HCT116 (cell line): ENCODE measurements around the gene COL20A1.

Experiments
- ELF1 ChIP-seq: IDR thresholded peaks from 2 replicates; pipeline ENCODE4 v1.6.1; 2012; ENCODE audit warnings: low read depth, borderline replicate concordance
- EZH2 ChIP-seq: fragments of 200-600 bp; sonication (generic); IDR thresholded peaks from 2 replicates; pipeline ENCODE4 v1.6.1; 2017; ENCODE audit warnings: antibody characterized with exemption, mixed run types
- POLR2AphosphoS5 ChIP-seq: IDR thresholded peaks from 2 replicates; pipeline ENCODE4 v1.6.1; 2011; ENCODE audit warnings: mild to moderate bottlenecking, low read depth, low read length, moderate library complexity
- SP1 ChIP-seq: IDR thresholded peaks from 2 replicates; pipeline ENCODE4 v1.6.1; 2012; ENCODE audit warnings: low read depth
- TF ChIP-seq, protein P1 (sequence below), 3 experiments: fragments of 200-600 bp in 1 of 3; sonication (generic) in 1 of 3; IDR thresholded peaks in 2 of 3; conservative IDR thresholded peaks in 1 of 3; 2 replicates each; pipeline ENCODE4 v1.5.1; 2012 to 2017; ENCODE audit warnings: low read depth in 2 of 3, low read length in 2 of 3, antibody characterized with exemption in 1 of 3, borderline replicate concordance in 1 of 3, control low read depth in 1 of 3, mild to moderate bottlenecking in 1 of 3, mixed read lengths in 1 of 3, mixed run types in 1 of 3, moderate library complexity in 1 of 3; ENCODE audit not compliant: insufficient read depth in 1 of 3
- TF ChIP-seq, protein P2 (sequence below): IDR thresholded peaks from 2 replicates; pipeline ENCODE4 v1.6.1; 2012

DNA sequence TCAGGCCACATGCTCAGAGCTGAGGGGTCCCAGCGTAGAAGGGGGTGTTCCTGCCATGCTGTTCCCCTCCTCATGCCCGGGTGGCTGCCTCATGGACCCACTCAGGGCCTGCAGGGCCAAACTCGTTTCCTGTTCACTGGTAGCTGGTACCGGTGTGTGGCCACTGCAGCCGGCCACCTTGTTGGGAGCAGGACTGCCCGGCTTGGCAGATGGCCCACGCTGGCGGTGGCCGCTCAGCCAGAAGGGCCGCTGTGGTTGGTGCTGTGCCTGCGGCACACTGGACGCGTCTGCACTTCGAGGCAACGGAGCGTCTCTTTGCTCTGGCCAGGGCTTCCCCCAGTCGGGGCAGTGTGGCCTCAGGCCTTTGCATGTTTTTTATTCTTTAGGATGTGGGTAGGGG lies 10.0 kb upstream of the COL20A1 start:
- TF ChIP-seq POLR2AphosphoS5 (no peak), EZH2 (no peak), ELF1 (no peak), SP1 (no peak)
- TF ChIP-seq, protein P1, sequence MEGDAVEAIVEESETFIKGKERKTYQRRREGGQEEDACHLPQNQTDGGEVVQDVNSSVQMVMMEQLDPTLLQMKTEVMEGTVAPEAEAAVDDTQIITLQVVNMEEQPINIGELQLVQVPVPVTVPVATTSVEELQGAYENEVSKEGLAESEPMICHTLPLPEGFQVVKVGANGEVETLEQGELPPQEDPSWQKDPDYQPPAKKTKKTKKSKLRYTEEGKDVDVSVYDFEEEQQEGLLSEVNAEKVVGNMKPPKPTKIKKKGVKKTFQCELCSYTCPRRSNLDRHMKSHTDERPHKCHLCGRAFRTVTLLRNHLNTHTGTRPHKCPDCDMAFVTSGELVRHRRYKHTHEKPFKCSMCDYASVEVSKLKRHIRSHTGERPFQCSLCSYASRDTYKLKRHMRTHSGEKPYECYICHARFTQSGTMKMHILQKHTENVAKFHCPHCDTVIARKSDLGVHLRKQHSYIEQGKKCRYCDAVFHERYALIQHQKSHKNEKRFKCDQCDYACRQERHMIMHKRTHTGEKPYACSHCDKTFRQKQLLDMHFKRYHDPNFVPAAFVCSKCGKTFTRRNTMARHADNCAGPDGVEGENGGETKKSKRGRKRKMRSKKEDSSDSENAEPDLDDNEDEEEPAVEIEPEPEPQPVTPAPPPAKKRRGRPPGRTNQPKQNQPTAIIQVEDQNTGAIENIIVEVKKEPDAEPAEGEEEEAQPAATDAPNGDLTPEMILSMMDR (IDR thresholded peaks at IDR 0.05 in 2 of 3, conservative IDR thresholded peaks at IDR 0.05 in 1 of 3; ENCODE audit: borderline replicate concordance in 1 of 3, insufficient read depth in 1 of 3, low read depth in 2 of 3, low read length in 2 of 3): no peak
- TF ChIP-seq, protein P2, sequence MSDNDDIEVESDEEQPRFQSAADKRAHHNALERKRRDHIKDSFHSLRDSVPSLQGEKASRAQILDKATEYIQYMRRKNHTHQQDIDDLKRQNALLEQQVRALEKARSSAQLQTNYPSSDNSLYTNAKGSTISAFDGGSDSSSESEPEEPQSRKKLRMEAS: no peak
